CD4-positive, alpha-beta memory T cell (primary cell): ENCODE data around the gene ELMO3. TPM values are rescaled to one million over a fixed set of nuclear protein-coding genes. Genes with fewer than 3 reads are reported as not detected.
A peak's percentile ranks its signal among the peaks of the same experiment; 100 is the strongest.

ENCODE experiments used
- CTCF ChIA-PET: fragments of 350-600 bp; sonication (Branson Sonifier 250); formaldehyde crosslinking; loops from one replicate; lab custom pipeline; 2021; ENCODE audit warnings: inconsistent platforms; ENCODE audit not compliant: partially characterized antibody; lab: Charles Lee
- POLR2A ChIA-PET: fragments of 350-600 bp; sonication (Branson Sonifier 250); formaldehyde crosslinking; loops from one replicate; lab custom pipeline; 2021; ENCODE audit not compliant: partially characterized antibody; lab: Charles Lee
- DNase-seq, 5 donors: peaks; one replicate each; pipeline versions ENCODE4 v3.0.0 to v3.0.0-alpha.2; 2020 to 2022; ENCODE audit warnings: mixed read lengths in 1 of 5
- H3K27ac ChIP-seq: one replicate; pipeline ENCODE4 v1.7.0; 2013; ENCODE audit warnings: low read depth, low read length
- H3K27me3 ChIP-seq: 2 replicates; pipeline ENCODE4 v1.7.0; 2013; ENCODE audit warnings: mild to moderate bottlenecking, low read length, moderate library complexity; ENCODE audit not compliant: insufficient read depth
- H3K36me3 ChIP-seq: 2 replicates; pipeline ENCODE4 v1.7.0; 2013; ENCODE audit warnings: mild to moderate bottlenecking, low read length, moderate library complexity; ENCODE audit not compliant: insufficient read depth
- H3K4me1 ChIP-seq: 2 replicates; pipeline ENCODE4 v1.7.0; 2013; ENCODE audit warnings: mild to moderate bottlenecking, low read length, moderate library complexity; ENCODE audit not compliant: insufficient read depth
- H3K4me3 ChIP-seq, 2 donors: one replicate each; pipeline ENCODE4 v1.7.0; 2013; ENCODE audit warnings: low read length in 2 of 2, mild to moderate bottlenecking in 1 of 2
- H3K9me3 ChIP-seq, 2 donors: one replicate each; pipeline ENCODE4 v1.7.0; 2013; ENCODE audit warnings: low read length in 2 of 2, control low read depth in 1 of 2; ENCODE audit not compliant: control insufficient read depth in 1 of 2
- H3K27ac Mint-ChIP-seq, 7 donors: one replicate each; pipeline ENCODE4 v1.8.0; 2020 to 2021; ENCODE audit warnings: mixed read lengths in 7 of 7, mild to moderate bottlenecking in 6 of 7, inconsistent platforms in 3 of 7, moderate library complexity in 3 of 7
- H3K27me3 Mint-ChIP-seq, 2 donors: one replicate each; pipeline ENCODE4 v1.8.0; 2020 to 2021; ENCODE audit warnings: mixed read lengths in 2 of 2
- H3K36me3 Mint-ChIP-seq, 2 donors: one replicate each; pipeline ENCODE4 v1.8.0; 2020 to 2021; ENCODE audit warnings: mixed read lengths in 2 of 2, inconsistent platforms in 1 of 2, mild to moderate bottlenecking in 1 of 2
- H3K4me1 Mint-ChIP-seq, 4 donors: one replicate each; pipeline ENCODE4 v1.8.0; 2020 to 2021; ENCODE audit warnings: mixed read lengths in 4 of 4, mild to moderate bottlenecking in 1 of 4
- H3K4me3 Mint-ChIP-seq, 8 donors: one replicate each; pipeline ENCODE4 v1.8.0; 2020 to 2021; ENCODE audit warnings: mixed read lengths in 8 of 8, mild to moderate bottlenecking in 7 of 8, moderate library complexity in 6 of 8, inconsistent platforms in 3 of 8
- H3K9me3 Mint-ChIP-seq, 8 donors: one replicate each; pipeline ENCODE4 v1.8.0; 2020 to 2021; ENCODE audit warnings: mixed read lengths in 8 of 8, mild to moderate bottlenecking in 5 of 8, inconsistent platforms in 3 of 8, moderate library complexity in 1 of 8
- intact Hi-C: fragments of 100-400 bp; cut with micrococcal nuclease; formaldehyde crosslinking; loops from one replicate; pipeline ENCODE4 v1.15.1; 2023
- polyA plus RNA-seq, 2 donors: library from polyadenylated mRNA; unstranded; fragments of 300-500 nt; fragmentation: Illumina TruSeq; gene quantifications; one replicate each; pipeline ENCODE4 v1.2.3, GENCODE V29; 2021
- total RNA-seq, 2 experiments: library from RNA; stranded (reverse); gene quantifications; one replicate each; pipeline ENCODE4 v1.2.3, GENCODE V29; 2021

Gene ELMO3
- total and polyA plus RNA-seq, 4 experiments from 2014 or later = 10.1 to 10.6 TPM; not detected in 2

GRCh38 chr16:67174706-67175231 is 24.2 kb upstream of the ELMO3 start:
- no peaks in the 10 kb centered on the region for H3K9me3 ChIP-seq
- H3K4me1 Mint-ChIP-seq = peaks cover 25 to 62% (median 36%) of the 10 kb centered on the region in 4 donors
- H3K27ac Mint-ChIP-seq = peak overlapping the region in 2 of 7 donors; percentile 42 to 47
- no peaks in the 10 kb centered on the region for H3K36me3 ChIP-seq
- H3K27me3 ChIP-seq = peaks cover 7% of the 10 kb centered on the region
- intact Hi-C loops = loop anchor here (1.0 kb wide), 1 partner anchor 15 kb away; the partner anchor contains the start of genes FBXL8 and TRADD
- H3K4me3 Mint-ChIP-seq = peak overlapping the region in 1 of 8 donors; percentile 26
- H3K9me3 Mint-ChIP-seq = no peaks in the 10 kb centered on the region
- H3K27me3 Mint-ChIP-seq = peaks cover 5 to 16% of the 10 kb centered on the region in 2 donors
- POLR2A ChIA-PET = interaction anchor here (0.9 to 13.9 kb wide), 6 partner anchors 10 to 23 kb away, joined by 4 to 320 read pairs (median 18); partner anchors contain the start of genes B3GNT9, E2F4, EXOC3L1 and FBXL8
- CTCF ChIA-PET = interaction anchor here (1.0 to 6.1 kb wide), 7 partner anchors 10 to 198 kb away, joined by 3 to 71 read pairs (median 14); partner anchors contain the start of genes FBXL8, MATCAP1 and TRADD
- H3K27ac ChIP-seq = peak overlapping the region; percentile 20
- H3K4me3 ChIP-seq = peak overlapping the region in 1 of 2 donors; percentile 68
- H3K36me3 Mint-ChIP-seq = no peaks in the 10 kb centered on the region
- peaks cover 42% of the 10 kb centered on the region for H3K4me1 ChIP-seq
- no peak for DNase-seq

- CTCF ChIA-PET = interaction anchor here (5.0 to 6.1 kb wide), 3 partner anchors 8 to 23 kb away, joined by 32 to 71 read pairs (median 43); partner anchors contain the start of genes FBXL8, MATCAP1 and TRADD
- Mint-ChIP-seq H3K27ac (no peak overlapping the region), H3K4me3 (peak overlapping the region in 1 of 8 donors; percentile 36), H3K9me3 (no peaks in the 10 kb centered on the region), H3K4me1 (peaks cover 18 to 46% (median 30%) of the 10 kb centered on the region in 4 donors), H3K36me3 (no peaks in the 10 kb centered on the region), H3K27me3 (peaks cover under 1 to 5% of the 10 kb centered on the region in 2 donors)
- no peaks in the 10 kb centered on the region for H3K9me3 ChIP-seq
- no peak overlapping the region for H3K27ac ChIP-seq
- intact Hi-C loops = no loop called here
- H3K27me3 ChIP-seq = peaks cover 4% of the 10 kb centered on the region
- no peak overlapping the region for H3K4me3 ChIP-seq
- no peaks in the 10 kb centered on the region for H3K36me3 ChIP-seq
- no peak for DNase-seq
- H3K4me1 ChIP-seq = peaks cover 37% of the 10 kb centered on the region
- POLR2A ChIA-PET = interaction anchor here (0.6 to 13.9 kb wide), 6 partner anchors 8 to 732 kb away, joined by 3 to 320 read pairs (median 18); partner anchors contain the start of genes B3GNT9, FBXL8, HSF4 and MATCAP1
Measured at GRCh38 chr16:67176662-67177061, 22.3 kb upstream of the ELMO3 start.

- H3K27me3 Mint-ChIP-seq = peaks cover 0 to 5% of the 10 kb centered on the region in 2 donors
- CTCF ChIA-PET = interaction anchor here (5.0 to 6.1 kb wide), 3 partner anchors 7 to 24 kb away, joined by 32 to 71 read pairs (median 43); partner anchors contain the start of genes FBXL8, MATCAP1 and TRADD
Measured at GRCh38 chr16:67177743-67178699, 20.9 kb upstream of the ELMO3 start.

DNA sequence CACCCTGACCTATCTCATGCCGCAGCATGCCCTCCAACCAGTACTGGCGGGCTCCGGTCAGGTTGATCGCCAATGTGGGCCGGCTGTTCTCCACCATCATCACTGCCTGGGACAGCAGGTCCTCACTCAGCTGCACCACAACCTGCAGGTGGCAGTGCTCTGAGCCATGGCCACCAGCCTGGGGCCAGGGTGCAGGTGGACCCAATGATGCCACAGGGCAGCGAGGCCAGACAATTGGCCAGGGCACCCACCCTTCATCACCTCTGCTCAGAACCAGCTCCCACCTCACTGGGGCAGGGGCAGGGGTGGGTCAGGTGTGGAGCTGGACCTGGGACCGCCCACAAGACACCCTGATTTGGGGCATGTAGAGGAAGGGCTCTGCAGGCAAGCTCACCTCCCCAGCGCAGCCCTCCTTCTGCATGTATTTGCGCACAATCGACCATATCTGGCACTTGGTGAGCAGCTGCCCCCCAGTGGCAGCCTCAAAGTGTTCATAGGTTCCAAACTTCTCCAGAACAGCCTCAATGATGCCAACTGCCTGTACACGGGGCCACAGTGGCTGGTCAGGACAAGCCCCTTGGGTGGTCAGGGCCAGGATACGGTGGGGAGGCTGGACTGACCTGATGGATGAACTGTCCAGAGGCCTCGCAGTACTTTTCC is 19.4 kb upstream of the ELMO3 start:
- Histone ChIP-seq H3K4me3 (no peak overlapping the region), H3K27ac (no peak overlapping the region), H3K27me3 (no peaks in the 10 kb centered on the region), H3K36me3 (no peaks in the 10 kb centered on the region), H3K4me1 (peaks cover 31% of the 10 kb centered on the region), H3K9me3 (no peaks in the 10 kb centered on the region)
- CTCF ChIA-PET = interaction anchor here (0.9 to 1.1 kb wide), 3 partner anchors 24 to 162 kb away, joined by 3 to 4 read pairs (median 3); no protein-coding TSS in a partner anchor
- H3K4me1 Mint-ChIP-seq = peaks cover 8 to 29% (median 19%) of the 10 kb centered on the region in 4 donors
- POLR2A ChIA-PET = interaction anchor here (0.9 to 13.9 kb wide), 3 partner anchors 17 to 27 kb away, joined by 3 to 320 read pairs (median 4); partner anchors contain the start of genes FBXL8, HSF4 and TRADD
- H3K4me3 Mint-ChIP-seq = peak overlapping the region in 2 of 8 donors; percentile 23 to 56
- no peaks in the 10 kb centered on the region for H3K27me3 Mint-ChIP-seq
- intact Hi-C loops = no loop called here
- H3K36me3 Mint-ChIP-seq = no peaks in the 10 kb centered on the region
- peak overlapping the region in 2 of 7 donors; percentile 20 to 23 for H3K27ac Mint-ChIP-seq
- DNase-seq = peak in 1 of 5 donors; percentile 24
- H3K9me3 Mint-ChIP-seq = no peaks in the 10 kb centered on the region

More at GRCh38 chr16:67177743-67178699, 20.9 kb upstream of the ELMO3 start:
- H3K27me3 ChIP-seq = peaks cover 4% of the 10 kb centered on the region
- DNase-seq = peak; percentile 63 to 82 (median 72)
- peak overlapping the region in 5 of 7 donors; percentile 19 to 81 (median 54) for H3K27ac Mint-ChIP-seq
- H3K4me1 Mint-ChIP-seq = peaks cover 18 to 42% (median 29%) of the 10 kb centered on the region in 4 donors
- H3K27ac ChIP-seq = no peak overlapping the region
- H3K9me3 ChIP-seq = no peaks in the 10 kb centered on the region
- H3K9me3 Mint-ChIP-seq = no peaks in the 10 kb centered on the region
- H3K36me3 ChIP-seq = no peaks in the 10 kb centered on the region
- H3K4me1 ChIP-seq = peaks cover 40% of the 10 kb centered on the region
- POLR2A ChIA-PET = interaction anchor here (0.7 to 13.9 kb wide), 6 partner anchors 6 to 149 kb away, joined by 3 to 320 read pairs (median 3); partner anchors contain the start of genes CBFB, FBXL8, HSF4 and MATCAP1
- H3K4me3 Mint-ChIP-seq = peak overlapping the region; percentile 61 to 81 (median 77)
- intact Hi-C loops = loop anchor here (1.0 kb wide), 2 partner anchors 19 to 69 kb away; partner anchors contain the start of genes FBXL8, FHOD1 and TRADD
- H3K4me3 ChIP-seq = peak overlapping the region in 1 of 2 donors; percentile 35
- H3K36me3 Mint-ChIP-seq = no peaks in the 10 kb centered on the region

DNA sequence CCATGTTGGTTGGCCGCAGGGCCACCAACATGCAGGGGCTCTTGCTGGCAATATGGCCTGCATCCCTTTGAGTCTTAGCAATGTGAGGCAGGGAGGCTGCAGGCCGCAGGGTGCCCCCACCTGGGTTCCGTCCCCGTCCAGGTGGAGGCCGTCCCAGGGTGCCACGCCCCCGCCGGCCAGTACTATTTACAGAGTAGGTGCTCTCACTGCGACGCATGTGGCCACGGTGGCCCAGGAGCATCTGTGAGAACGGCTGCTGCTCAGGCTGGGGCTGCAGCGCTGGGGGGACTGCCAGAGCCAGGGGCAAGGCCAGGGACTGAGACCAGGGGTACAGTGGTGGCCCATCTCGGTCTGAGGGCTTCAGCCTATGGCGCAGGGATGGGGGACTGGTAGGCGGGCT is 18.8 kb upstream of the ELMO3 start:
- Mint-ChIP-seq H3K36me3 (peaks cover 0 to under 1% of the 10 kb centered on the region in 2 donors), H3K9me3 (no peaks in the 10 kb centered on the region), H3K4me1 (peaks cover 11 to 30% (median 22%) of the 10 kb centered on the region in 4 donors), H3K27me3 (no peaks in the 10 kb centered on the region), H3K27ac (no peak overlapping the region), H3K4me3 (no peak overlapping the region)
- Histone ChIP-seq H3K27ac (no peak overlapping the region), H3K9me3 (no peaks in the 10 kb centered on the region), H3K4me1 (peaks cover 34% of the 10 kb centered on the region), H3K27me3 (no peaks in the 10 kb centered on the region), H3K36me3 (no peaks in the 10 kb centered on the region), H3K4me3 (no peak overlapping the region)
- DNase-seq = no peak
- POLR2A ChIA-PET = interaction anchor here (0.9 to 13.9 kb wide), 3 partner anchors 17 to 28 kb away, joined by 3 to 320 read pairs (median 4); partner anchors contain the start of genes FBXL8, HSF4 and TRADD
- CTCF ChIA-PET = interaction anchor here (0.9 to 1.1 kb wide), 3 partner anchors 25 to 162 kb away, joined by 3 to 4 read pairs (median 3); no protein-coding TSS in a partner anchor
- intact Hi-C loops = no loop called here

GRCh38 chr16:67181346-67181745 is 17.6 kb upstream of the ELMO3 start:
- peaks cover 0 to 3% of the 10 kb centered on the region in 2 donors for H3K36me3 Mint-ChIP-seq
- Histone ChIP-seq H3K27me3 (no peaks in the 10 kb centered on the region), H3K9me3 (no peaks in the 10 kb centered on the region), H3K4me1 (peaks cover 41% of the 10 kb centered on the region), H3K36me3 (no peaks in the 10 kb centered on the region), H3K4me3 (no peak overlapping the region), H3K27ac (no peak overlapping the region)
- no peak overlapping the region for H3K4me3 Mint-ChIP-seq
- ChIA-PET CTCF (interaction anchor here (0.7 to 6.5 kb wide), 7 partner anchors 13 to 229 kb away, joined by 3 to 58 read pairs (median 4); partner anchors contain the start of genes FBXL8 and TRADD), POLR2A (interaction anchor here (1.7 to 5.3 kb wide), 3 partner anchors 21 to 152 kb away, joined by 4 to 117 read pairs (median 5); partner anchors contain the start of genes CBFB, FBXL8, TMEM208 and TRADD)
- peaks cover 17 to 32% (median 25%) of the 10 kb centered on the region in 4 donors for H3K4me1 Mint-ChIP-seq
- H3K27me3 Mint-ChIP-seq = peaks cover 0 to 2% of the 10 kb centered on the region in 2 donors
- no peaks in the 10 kb centered on the region for H3K9me3 Mint-ChIP-seq
- no peak overlapping the region for H3K27ac Mint-ChIP-seq
- intact Hi-C loops = no loop called here
- no peak for DNase-seq
